ENCODE results near the gene C13orf46. TPM values are rescaled to one million over a fixed set of nuclear protein-coding genes. Genes with fewer than 3 reads are reported as not detected.

Gene C13orf46
- total RNA-seq, 1 experiment from 2014 or later, result 1.4 TPM

DNA sequence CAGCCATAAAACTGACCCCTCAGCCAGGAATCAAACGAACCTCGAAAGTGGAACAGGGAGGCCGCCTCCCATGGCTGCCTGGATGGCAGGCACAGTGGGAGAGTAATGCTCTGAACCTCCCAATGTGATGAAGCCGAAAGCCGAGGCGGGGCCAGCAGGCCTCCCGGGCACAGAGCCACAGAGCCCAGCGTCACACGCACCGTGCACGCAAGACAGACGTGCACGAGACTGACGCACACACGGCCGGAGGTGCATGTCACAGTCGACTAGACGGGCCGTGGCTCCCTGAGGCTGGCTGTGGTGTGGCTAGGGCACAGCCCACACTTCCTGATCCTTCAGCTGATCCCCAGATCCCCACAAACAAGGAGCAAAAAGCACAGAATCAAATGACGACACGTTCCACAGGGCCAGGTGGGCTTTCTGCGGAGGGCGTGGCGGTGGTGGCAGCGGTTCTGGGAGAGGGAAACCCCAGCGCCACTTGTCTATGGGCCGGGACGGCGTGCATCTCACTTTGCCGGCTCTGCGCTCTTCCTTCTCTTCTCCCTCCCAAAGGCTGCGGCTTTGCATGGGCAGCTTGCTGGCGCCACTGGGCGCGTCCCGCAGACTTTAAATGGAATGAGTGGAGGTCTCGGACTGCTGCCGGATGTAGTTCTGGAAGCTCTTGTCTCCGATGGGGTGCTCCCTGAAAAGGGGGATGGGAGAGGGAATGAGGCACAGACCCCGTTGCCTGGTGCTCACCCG lies 5.0 kb upstream of the C13orf46 start:
- CTCF ChIA-PET, result interaction anchor here (0.7 to 1.4 kb wide), 2 partner anchors 9 to 280 kb away, joined by 3 to 6 read pairs; no protein-coding TSS in a partner anchor
- TF ChIP-seq, protein P1, sequence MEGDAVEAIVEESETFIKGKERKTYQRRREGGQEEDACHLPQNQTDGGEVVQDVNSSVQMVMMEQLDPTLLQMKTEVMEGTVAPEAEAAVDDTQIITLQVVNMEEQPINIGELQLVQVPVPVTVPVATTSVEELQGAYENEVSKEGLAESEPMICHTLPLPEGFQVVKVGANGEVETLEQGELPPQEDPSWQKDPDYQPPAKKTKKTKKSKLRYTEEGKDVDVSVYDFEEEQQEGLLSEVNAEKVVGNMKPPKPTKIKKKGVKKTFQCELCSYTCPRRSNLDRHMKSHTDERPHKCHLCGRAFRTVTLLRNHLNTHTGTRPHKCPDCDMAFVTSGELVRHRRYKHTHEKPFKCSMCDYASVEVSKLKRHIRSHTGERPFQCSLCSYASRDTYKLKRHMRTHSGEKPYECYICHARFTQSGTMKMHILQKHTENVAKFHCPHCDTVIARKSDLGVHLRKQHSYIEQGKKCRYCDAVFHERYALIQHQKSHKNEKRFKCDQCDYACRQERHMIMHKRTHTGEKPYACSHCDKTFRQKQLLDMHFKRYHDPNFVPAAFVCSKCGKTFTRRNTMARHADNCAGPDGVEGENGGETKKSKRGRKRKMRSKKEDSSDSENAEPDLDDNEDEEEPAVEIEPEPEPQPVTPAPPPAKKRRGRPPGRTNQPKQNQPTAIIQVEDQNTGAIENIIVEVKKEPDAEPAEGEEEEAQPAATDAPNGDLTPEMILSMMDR (IDR thresholded peaks at IDR 0.05; ENCODE audit: unreplicated experiment), result no peak
- no TSS peak for BruUV-seq (replicated peaks)
- H3K4me3 Mint-ChIP-seq (ENCODE audit: unreplicated experiment), result no peak overlapping the region
- H3K27me3 Mint-ChIP-seq (ENCODE audit: insufficient read depth, unreplicated experiment), result no peaks in the 10 kb centered on the region
- no peak for DNase-seq (ENCODE audit: unreplicated experiment)
- POLR2A ChIA-PET, result interaction anchor here (0.7 to 1.4 kb wide), 4 partner anchors 9 to 141 kb away, joined by 3 to 7 read pairs (median 4); no protein-coding TSS in a partner anchor
- intact Hi-C loops (cut with micrococcal nuclease), result no loop called here
- no peaks in the 10 kb centered on the region for H3K9me3 Mint-ChIP-seq (ENCODE audit: unreplicated experiment)
- peaks cover 21% of the 10 kb centered on the region for H3K36me3 Mint-ChIP-seq (ENCODE audit: insufficient read depth, unreplicated experiment)
- no peak overlapping the region for H3K27ac Mint-ChIP-seq (ENCODE audit: low read depth, unreplicated experiment)
- peaks cover 33% of the 10 kb centered on the region for H3K4me1 Mint-ChIP-seq (ENCODE audit: insufficient read depth, unreplicated experiment)

DNA sequence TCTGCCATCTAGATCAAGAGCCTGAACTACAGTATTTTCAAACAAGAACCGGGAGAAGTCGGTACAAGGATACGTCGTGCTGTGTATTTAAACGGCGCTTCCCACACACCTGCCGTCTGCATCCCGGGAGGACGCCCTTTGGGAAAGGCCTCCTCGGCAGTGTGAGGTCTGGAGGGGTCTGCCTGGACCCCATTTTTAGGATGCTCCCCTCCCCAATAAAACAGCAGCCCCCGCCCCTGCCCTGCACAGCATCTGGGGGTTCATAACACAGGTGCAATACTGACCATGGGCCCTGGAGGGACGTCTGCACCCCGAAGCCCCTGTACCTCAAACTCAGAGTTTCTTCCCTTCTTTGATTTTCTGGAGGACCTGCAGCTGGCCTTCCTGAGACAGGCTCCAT lies 4.1 kb upstream of the C13orf46 start:
- Mint-ChIP-seq H3K4me1 (ENCODE audit: insufficient read depth, unreplicated experiment) (peaks cover 33% of the 10 kb centered on the region), H3K27ac (ENCODE audit: low read depth, unreplicated experiment) (no peak overlapping the region), H3K9me3 (ENCODE audit: unreplicated experiment) (no peaks in the 10 kb centered on the region), H3K27me3 (ENCODE audit: insufficient read depth, unreplicated experiment) (no peaks in the 10 kb centered on the region), H3K36me3 (ENCODE audit: insufficient read depth, unreplicated experiment) (peaks cover 21% of the 10 kb centered on the region), H3K4me3 (ENCODE audit: unreplicated experiment) (no peak overlapping the region)
- ChIA-PET CTCF (interaction anchor here (0.7 kb wide), 2 partner anchors 89 to 281 kb away, joined by 3 read pairs; no protein-coding TSS in a partner anchor), POLR2A (interaction anchor here (0.7 to 1.0 kb wide), 2 partner anchors 37 to 140 kb away, joined by 4 read pairs; no protein-coding TSS in a partner anchor)
- intact Hi-C loops (cut with micrococcal nuclease), result no loop called here
- BruUV-seq (replicated peaks), result no TSS peak
- no peak for DNase-seq (ENCODE audit: unreplicated experiment)
- TF ChIP-seq, protein P1 (IDR thresholded peaks at IDR 0.05; ENCODE audit: unreplicated experiment), result no peak

DNA sequence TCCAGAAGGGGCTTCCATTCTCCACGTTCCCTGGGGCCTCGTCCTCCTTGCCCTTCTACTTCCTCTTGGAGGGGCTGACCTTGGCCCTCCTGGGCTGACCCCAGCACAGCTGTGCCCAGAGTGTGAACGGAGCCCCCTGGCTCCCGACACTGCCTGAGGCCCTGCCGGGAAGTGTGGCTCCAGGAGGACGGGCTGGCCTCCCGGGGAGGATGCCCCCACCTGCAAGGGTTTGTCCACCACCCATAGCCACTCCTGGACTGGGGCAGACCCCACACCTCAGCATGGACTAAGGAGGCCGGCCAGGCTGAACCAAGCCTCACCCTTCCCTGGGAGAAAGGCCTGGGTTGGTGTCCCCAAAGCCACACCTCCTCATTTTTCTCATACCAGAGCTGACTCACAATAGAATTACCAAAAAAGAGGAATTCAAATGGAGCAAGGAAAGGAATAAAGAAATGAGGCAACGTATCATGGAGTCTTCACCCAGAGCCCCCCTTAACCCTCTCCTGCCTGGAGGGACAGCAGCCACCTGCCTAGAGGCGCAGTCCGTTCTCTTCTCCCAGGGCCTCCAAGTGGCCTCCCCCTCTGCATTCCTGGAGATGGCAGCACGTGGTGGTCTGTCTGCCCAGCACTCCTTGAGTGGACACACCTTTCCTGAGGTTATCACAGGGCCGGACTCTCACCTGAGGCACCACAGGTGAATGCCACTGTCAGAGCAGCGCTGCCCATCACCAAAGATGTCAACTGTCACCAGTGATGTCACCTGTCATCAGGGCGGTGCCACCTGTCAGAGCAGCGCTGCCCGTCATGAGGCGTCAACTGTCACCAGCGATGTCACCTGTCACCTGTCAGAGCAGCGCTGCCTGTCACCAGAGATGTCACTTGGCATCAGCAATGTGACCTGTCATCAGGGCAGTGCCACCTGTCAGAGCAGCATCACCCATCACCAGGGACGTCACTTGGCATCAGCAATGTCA lies 3.1 kb upstream of the C13orf46 start:
- intact Hi-C loops (cut with micrococcal nuclease), result no loop called here
- ChIA-PET POLR2A (interaction anchor here (0.9 kb wide), 1 partner anchor 17 kb away, joined by 4 read pairs; no protein-coding TSS in a partner anchor), CTCF (no interaction called here)
- Mint-ChIP-seq H3K4me3 (ENCODE audit: unreplicated experiment) (no peak overlapping the region), H3K27me3 (ENCODE audit: insufficient read depth, unreplicated experiment) (no peaks in the 10 kb centered on the region), H3K4me1 (ENCODE audit: insufficient read depth, unreplicated experiment) (peaks cover 33% of the 10 kb centered on the region), H3K27ac (ENCODE audit: low read depth, unreplicated experiment) (peak overlapping the region; percentile 73), H3K36me3 (ENCODE audit: insufficient read depth, unreplicated experiment) (peaks cover 21% of the 10 kb centered on the region), H3K9me3 (ENCODE audit: unreplicated experiment) (no peaks in the 10 kb centered on the region)
- no TSS peak for BruUV-seq (replicated peaks)
- DNase-seq (ENCODE audit: unreplicated experiment), result peak; percentile 70
- TF ChIP-seq, protein P1 (IDR thresholded peaks at IDR 0.05; ENCODE audit: unreplicated experiment), result no peak

DNA sequence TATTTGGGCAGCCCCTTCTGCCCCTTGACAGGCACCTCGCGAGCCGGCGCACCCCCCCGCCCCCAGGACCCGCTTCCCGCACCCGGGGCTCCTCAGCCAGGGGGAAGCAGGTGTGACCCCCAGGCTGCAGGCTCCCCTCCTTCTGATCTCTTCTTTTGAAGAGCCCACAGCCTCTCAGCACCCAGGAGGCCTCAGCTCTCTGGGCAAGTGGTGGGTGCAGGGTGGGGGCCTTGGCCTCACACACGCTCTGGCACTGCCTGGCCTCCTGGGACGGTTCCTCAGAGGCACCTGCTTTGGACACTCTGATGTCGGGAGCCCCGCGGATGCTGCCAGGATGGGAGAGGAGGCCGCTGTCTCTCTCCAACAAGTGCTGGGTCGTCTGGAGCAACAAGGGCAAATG lies 1.5 kb upstream of the C13orf46 start:
- H3K36me3 Mint-ChIP-seq (ENCODE audit: insufficient read depth, unreplicated experiment), result peaks cover 21% of the 10 kb centered on the region
- ChIA-PET POLR2A (no interaction called here), CTCF (interaction anchor here (0.6 kb wide), 1 partner anchor 248 kb away, joined by 3 read pairs; no protein-coding TSS in a partner anchor)
- TF ChIP-seq, protein P1 (IDR thresholded peaks at IDR 0.05; ENCODE audit: unreplicated experiment), result no peak
- no peaks in the 10 kb centered on the region for H3K27me3 Mint-ChIP-seq (ENCODE audit: insufficient read depth, unreplicated experiment)
- H3K4me1 Mint-ChIP-seq (ENCODE audit: insufficient read depth, unreplicated experiment), result peaks cover 22% of the 10 kb centered on the region
- no peak for DNase-seq (ENCODE audit: unreplicated experiment)
- intact Hi-C loops (cut with micrococcal nuclease), result no loop called here
- no peak overlapping the region for H3K4me3 Mint-ChIP-seq (ENCODE audit: unreplicated experiment)
- BruUV-seq (replicated peaks), result no TSS peak
- no peak overlapping the region for H3K27ac Mint-ChIP-seq (ENCODE audit: low read depth, unreplicated experiment)
- H3K9me3 Mint-ChIP-seq (ENCODE audit: unreplicated experiment), result no peaks in the 10 kb centered on the region
